Nephron progenitor cell (in vitro differentiated cells): ENCODE results near the gene ASXL2.

Experiments used
- DNase-seq: peaks from one replicate; pipeline ENCODE4 v3.0.0; 2021
- H3K27ac Mint-ChIP-seq: 2 replicates; pipeline ENCODE4 v1.8.0; 2021; ENCODE audit warnings: mild to moderate bottlenecking, moderate library complexity, mixed read lengths
- H3K27me3 Mint-ChIP-seq: 2 replicates; pipeline ENCODE4 v1.8.0; 2021; ENCODE audit warnings: mild to moderate bottlenecking, low read depth, mixed read lengths; ENCODE audit not compliant: poor library complexity
- H3K36me3 Mint-ChIP-seq: 2 replicates; pipeline ENCODE4 v1.8.0; 2021; ENCODE audit warnings: low read depth, mixed read lengths
- H3K4me1 Mint-ChIP-seq: 2 replicates; pipeline ENCODE4 v1.8.0; 2021; ENCODE audit warnings: mixed read lengths
- H3K4me3 Mint-ChIP-seq: 2 replicates; pipeline ENCODE4 v1.8.0; 2021; ENCODE audit warnings: mild to moderate bottlenecking, moderate library complexity, mixed read lengths
- H3K9me3 Mint-ChIP-seq: 2 replicates; pipeline ENCODE4 v1.8.0; 2021; ENCODE audit warnings: mild to moderate bottlenecking, moderate library complexity, mixed read lengths
- CTCF ChIP-seq: fragments of 200-600 bp; sonication (generic); IDR thresholded peaks from 2 replicates; pipeline ENCODE4 v1.5.0; 2021; ENCODE audit warnings: antibody characterized with exemption

Gene ASXL2

GRCh38 chr2:25824216-25824615 lies 54.1 kb downstream of the ASXL2 start:
- no peak for TF ChIP-seq CTCF
- DNase-seq: no peak
- Mint-ChIP-seq H3K27ac (no peak overlapping the region), H3K27me3 (peaks cover 3% of the 10 kb centered on the region), H3K4me1 (no peaks in the 10 kb centered on the region), H3K9me3 (no peaks in the 10 kb centered on the region), H3K36me3 (peaks cover 16% of the 10 kb centered on the region), H3K4me3 (no peak overlapping the region)

DNA sequence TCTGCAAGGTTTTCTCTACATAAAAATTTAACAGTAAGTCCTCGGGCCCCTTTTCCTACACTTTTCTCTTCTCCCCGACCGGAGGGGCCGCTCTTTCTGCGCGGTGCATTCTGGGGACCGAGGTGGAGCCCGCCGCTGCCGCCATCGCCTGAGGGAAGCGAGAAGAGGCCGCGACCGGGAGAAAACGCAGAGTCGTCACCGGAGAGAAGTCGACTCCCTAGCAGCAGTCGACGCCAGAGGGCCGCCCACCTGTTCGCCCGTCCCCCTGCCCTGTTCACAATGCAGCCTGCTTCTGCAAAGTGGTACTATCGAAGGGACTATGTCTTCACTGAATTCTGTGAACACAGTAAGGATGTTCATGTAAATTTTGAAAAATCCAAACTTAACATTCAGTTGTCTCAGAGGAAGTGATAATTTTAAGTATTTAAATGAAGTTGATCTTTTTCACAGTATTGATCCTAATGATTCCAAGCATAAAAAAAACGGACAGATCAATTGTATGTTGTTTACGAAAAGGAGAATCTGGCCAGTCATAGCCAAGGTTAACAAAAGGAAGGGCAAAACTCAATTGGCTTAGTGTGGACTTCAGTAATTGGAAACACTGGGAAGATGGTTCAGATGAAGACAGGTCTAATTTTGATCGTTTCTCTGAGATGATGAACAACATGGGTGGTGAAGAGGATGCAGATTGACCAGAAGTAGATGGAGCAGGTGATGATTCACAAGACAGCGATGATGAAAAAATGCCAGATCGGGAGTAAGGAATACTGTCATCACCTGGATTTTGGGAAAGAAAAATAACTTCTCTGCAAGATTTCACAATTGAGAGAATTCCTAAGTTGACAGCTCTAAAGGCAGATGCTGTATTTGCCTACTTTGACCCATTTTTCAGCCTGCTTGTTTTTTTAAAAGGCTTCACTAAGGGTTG lies 55.8 kb downstream of the ASXL2 start:
- TF ChIP-seq CTCF: no peak
- peaks cover 24% of the 10 kb centered on the region for H3K36me3 Mint-ChIP-seq
- no peak overlapping the region for H3K4me3 Mint-ChIP-seq
- DNase-seq: no peak
- H3K27me3 Mint-ChIP-seq: no peaks in the 10 kb centered on the region
- H3K4me1 Mint-ChIP-seq: no peaks in the 10 kb centered on the region
- no peaks in the 10 kb centered on the region for H3K9me3 Mint-ChIP-seq
- peak overlapping the region; percentile 17 for H3K27ac Mint-ChIP-seq

GRCh38 chr2:25821225-25822056 lies 56.8 kb downstream of the ASXL2 start:
- Mint-ChIP-seq H3K27ac (no peak overlapping the region), H3K4me3 (no peak overlapping the region), H3K36me3 (peaks cover 24% of the 10 kb centered on the region), H3K27me3 (no peaks in the 10 kb centered on the region), H3K4me1 (no peaks in the 10 kb centered on the region), H3K9me3 (no peaks in the 10 kb centered on the region)
- DNase-seq: no peak
- TF ChIP-seq CTCF: no peak

GRCh38 chr2:25819597-25820039 lies 58.7 kb downstream of the ASXL2 start:
- no peak for DNase-seq
- H3K4me1 Mint-ChIP-seq: no peaks in the 10 kb centered on the region
- H3K9me3 Mint-ChIP-seq: no peaks in the 10 kb centered on the region
- H3K27me3 Mint-ChIP-seq: no peaks in the 10 kb centered on the region
- no peak for TF ChIP-seq CTCF
- peaks cover 24% of the 10 kb centered on the region for H3K36me3 Mint-ChIP-seq
- no peak overlapping the region for H3K27ac Mint-ChIP-seq
- no peak overlapping the region for H3K4me3 Mint-ChIP-seq

GRCh38 chr2:25817630-25818029 lies 60.7 kb downstream of the ASXL2 start:
- no peak for TF ChIP-seq CTCF
- H3K36me3 Mint-ChIP-seq: peaks cover 22% of the 10 kb centered on the region
- no peaks in the 10 kb centered on the region for H3K4me1 Mint-ChIP-seq
- no peaks in the 10 kb centered on the region for H3K27me3 Mint-ChIP-seq
- no peak for DNase-seq
- H3K27ac Mint-ChIP-seq: no peak overlapping the region
- H3K4me3 Mint-ChIP-seq: no peak overlapping the region
- no peaks in the 10 kb centered on the region for H3K9me3 Mint-ChIP-seq
